Measurements from ENCODE around the gene C17orf67. TPM values are rescaled to one million over a fixed set of nuclear protein-coding genes. Genes with fewer than 3 reads are reported as not detected.

C17orf67 gene
- total and polyA plus RNA-seq, 2 of the 8 experiments (the other 6 are each of a cell fraction or from before 2014, with no cell fraction given), result 0.67 to 2.2 TPM

DNA sequence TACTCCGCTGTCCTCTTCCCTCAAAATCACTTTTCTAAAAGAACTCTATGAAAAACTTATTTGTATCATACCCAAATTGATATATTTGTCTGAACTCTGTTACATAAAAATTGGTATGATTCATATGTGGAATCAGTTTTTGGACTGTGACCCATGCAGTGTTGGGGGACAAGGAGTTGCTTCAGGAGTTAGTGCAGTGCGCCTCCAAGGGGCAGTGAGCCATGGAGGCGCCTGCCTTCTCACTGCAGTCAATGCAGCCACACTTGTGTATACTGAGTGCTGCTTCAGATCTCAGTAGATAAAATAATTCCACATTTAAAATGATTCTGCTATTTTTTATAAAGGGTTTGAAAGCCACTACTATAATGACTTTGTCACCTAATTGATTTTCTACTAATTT is 32.8 kb upstream of the C17orf67 start (continued):
- TF ChIP-seq, protein P1, sequence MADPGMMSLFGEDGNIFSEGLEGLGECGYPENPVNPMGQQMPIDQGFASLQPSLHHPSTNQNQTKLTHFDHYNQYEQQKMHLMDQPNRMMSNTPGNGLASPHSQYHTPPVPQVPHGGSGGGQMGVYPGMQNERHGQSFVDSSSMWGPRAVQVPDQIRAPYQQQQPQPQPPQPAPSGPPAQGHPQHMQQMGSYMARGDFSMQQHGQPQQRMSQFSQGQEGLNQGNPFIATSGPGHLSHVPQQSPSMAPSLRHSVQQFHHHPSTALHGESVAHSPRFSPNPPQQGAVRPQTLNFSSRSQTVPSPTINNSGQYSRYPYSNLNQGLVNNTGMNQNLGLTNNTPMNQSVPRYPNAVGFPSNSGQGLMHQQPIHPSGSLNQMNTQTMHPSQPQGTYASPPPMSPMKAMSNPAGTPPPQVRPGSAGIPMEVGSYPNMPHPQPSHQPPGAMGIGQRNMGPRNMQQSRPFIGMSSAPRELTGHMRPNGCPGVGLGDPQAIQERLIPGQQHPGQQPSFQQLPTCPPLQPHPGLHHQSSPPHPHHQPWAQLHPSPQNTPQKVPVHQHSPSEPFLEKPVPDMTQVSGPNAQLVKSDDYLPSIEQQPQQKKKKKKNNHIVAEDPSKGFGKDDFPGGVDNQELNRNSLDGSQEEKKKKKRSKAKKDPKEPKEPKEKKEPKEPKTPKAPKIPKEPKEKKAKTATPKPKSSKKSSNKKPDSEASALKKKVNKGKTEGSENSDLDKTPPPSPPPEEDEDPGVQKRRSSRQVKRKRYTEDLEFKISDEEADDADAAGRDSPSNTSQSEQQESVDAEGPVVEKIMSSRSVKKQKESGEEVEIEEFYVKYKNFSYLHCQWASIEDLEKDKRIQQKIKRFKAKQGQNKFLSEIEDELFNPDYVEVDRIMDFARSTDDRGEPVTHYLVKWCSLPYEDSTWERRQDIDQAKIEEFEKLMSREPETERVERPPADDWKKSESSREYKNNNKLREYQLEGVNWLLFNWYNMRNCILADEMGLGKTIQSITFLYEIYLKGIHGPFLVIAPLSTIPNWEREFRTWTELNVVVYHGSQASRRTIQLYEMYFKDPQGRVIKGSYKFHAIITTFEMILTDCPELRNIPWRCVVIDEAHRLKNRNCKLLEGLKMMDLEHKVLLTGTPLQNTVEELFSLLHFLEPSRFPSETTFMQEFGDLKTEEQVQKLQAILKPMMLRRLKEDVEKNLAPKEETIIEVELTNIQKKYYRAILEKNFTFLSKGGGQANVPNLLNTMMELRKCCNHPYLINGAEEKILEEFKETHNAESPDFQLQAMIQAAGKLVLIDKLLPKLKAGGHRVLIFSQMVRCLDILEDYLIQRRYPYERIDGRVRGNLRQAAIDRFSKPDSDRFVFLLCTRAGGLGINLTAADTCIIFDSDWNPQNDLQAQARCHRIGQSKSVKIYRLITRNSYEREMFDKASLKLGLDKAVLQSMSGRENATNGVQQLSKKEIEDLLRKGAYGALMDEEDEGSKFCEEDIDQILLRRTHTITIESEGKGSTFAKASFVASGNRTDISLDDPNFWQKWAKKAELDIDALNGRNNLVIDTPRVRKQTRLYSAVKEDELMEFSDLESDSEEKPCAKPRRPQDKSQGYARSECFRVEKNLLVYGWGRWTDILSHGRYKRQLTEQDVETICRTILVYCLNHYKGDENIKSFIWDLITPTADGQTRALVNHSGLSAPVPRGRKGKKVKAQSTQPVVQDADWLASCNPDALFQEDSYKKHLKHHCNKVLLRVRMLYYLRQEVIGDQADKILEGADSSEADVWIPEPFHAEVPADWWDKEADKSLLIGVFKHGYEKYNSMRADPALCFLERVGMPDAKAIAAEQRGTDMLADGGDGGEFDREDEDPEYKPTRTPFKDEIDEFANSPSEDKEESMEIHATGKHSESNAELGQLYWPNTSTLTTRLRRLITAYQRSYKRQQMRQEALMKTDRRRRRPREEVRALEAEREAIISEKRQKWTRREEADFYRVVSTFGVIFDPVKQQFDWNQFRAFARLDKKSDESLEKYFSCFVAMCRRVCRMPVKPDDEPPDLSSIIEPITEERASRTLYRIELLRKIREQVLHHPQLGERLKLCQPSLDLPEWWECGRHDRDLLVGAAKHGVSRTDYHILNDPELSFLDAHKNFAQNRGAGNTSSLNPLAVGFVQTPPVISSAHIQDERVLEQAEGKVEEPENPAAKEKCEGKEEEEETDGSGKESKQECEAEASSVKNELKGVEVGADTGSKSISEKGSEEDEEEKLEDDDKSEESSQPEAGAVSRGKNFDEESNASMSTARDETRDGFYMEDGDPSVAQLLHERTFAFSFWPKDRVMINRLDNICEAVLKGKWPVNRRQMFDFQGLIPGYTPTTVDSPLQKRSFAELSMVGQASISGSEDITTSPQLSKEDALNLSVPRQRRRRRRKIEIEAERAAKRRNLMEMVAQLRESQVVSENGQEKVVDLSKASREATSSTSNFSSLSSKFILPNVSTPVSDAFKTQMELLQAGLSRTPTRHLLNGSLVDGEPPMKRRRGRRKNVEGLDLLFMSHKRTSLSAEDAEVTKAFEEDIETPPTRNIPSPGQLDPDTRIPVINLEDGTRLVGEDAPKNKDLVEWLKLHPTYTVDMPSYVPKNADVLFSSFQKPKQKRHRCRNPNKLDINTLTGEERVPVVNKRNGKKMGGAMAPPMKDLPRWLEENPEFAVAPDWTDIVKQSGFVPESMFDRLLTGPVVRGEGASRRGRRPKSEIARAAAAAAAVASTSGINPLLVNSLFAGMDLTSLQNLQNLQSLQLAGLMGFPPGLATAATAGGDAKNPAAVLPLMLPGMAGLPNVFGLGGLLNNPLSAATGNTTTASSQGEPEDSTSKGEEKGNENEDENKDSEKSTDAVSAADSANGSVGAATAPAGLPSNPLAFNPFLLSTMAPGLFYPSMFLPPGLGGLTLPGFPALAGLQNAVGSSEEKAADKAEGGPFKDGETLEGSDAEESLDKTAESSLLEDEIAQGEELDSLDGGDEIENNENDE (IDR thresholded peaks at IDR 0.05; ENCODE audit: insufficient replicate concordance, low read length), result no peak
- TF ChIP-seq, protein P2, sequence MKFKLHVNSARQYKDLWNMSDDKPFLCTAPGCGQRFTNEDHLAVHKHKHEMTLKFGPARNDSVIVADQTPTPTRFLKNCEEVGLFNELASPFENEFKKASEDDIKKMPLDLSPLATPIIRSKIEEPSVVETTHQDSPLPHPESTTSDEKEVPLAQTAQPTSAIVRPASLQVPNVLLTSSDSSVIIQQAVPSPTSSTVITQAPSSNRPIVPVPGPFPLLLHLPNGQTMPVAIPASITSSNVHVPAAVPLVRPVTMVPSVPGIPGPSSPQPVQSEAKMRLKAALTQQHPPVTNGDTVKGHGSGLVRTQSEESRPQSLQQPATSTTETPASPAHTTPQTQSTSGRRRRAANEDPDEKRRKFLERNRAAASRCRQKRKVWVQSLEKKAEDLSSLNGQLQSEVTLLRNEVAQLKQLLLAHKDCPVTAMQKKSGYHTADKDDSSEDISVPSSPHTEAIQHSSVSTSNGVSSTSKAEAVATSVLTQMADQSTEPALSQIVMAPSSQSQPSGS (IDR thresholded peaks at IDR 0.05; ENCODE audit: low read length), result no peak

All from H1 (cell line).